SW 1271 (cell line): ENCODE results near the gene DUSP6.

Experiments
- DNase-seq, 2 experiments: peaks; one replicate each; lab custom pipeline; 2025; lab: John Stamatoyannopoulos, UW

Gene DUSP6, protein sequence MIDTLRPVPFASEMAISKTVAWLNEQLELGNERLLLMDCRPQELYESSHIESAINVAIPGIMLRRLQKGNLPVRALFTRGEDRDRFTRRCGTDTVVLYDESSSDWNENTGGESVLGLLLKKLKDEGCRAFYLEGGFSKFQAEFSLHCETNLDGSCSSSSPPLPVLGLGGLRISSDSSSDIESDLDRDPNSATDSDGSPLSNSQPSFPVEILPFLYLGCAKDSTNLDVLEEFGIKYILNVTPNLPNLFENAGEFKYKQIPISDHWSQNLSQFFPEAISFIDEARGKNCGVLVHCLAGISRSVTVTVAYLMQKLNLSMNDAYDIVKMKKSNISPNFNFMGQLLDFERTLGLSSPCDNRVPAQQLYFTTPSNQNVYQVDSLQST

DNA sequence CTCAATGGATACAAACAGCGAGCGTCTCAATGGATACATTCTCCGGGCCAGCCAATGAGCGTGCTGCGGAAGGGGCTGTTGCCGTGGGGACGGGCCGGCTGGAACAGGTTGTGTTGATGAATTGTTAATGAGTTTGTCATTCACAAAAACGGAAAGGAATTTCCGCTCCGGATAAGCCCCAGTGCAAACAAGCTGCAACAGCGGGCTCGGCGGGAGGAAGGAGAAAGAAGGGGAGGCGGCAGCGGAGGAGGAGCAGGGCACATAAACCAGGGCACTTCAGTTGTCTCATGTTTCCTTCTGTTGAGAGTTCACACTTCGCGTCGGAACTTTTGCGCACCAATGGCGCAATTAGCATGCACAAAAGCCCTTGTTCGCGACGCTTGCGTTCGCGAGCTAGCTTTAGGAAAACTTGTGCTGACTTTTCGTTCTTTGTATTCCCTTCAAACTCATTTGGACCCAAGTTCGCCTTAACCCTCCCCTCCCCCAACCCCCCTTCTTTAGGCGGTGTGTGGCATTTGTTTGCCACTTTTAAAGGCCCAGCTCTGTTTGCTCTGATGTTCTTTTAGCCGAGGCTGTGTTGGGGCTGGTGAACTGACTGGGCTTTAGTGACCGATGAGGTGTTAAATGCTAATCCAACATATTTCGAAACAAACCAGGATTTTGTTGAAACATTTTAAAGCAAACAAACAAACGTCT is at the start of gene DUSP6:
DUSP6 (minus strand) TSS at position 10 of the 696 bp plus-strand sequence. CDS start 462 bp downstream, outside the sequence.
- DNase-seq, result peak; percentile 98 to 99

DNA sequence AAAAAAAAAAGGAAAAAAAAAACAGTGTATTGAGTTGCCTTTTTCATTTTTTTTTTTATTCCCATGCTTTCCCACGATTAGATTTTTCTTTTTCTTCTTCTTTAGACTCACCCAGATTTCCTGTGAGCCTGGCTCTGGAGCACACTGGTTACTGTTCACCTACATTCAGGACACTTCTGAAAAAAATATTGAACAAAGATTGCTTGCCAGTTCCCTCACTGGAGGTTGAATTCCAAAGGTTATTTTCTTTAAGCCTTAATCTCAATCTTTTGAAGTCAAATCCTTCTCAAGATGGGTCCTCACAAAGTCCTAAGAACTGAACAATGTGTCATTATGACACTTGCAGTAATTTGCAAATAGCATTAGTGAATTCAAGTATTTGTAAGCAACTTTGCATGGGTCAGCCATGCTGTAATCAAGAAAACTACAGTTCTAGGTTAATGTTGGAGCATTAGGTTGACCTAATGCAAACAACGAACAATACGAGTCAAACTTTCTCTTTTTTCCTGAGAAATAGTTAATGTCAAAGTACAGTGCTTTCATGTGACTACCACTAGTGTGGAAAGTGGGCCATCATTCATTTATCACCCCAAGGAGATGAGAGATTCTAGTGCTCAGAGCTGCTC is 49.2 kb upstream of the DUSP6 start:
- no peak for DNase-seq

DNA sequence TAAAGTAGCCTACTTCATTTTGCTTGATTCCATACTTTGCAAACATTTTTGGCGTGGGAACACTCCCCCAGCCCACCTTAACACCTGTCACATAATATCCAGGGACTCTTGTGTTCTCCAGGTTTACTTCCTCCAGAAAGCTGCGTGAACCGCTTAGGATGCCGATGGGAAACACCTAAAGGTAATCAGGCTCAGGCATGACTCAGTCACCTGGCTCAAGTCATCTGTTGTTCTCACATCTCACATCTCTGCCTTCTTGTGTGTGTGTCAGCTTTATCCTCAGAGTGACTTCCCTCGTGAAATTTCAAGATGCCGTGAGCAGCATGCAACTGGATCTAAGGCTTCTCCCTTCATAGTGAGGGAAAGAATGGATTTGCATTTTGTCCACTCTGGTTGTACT is 48.1 kb upstream of the DUSP6 start:
- DNase-seq, result no peak

DNA sequence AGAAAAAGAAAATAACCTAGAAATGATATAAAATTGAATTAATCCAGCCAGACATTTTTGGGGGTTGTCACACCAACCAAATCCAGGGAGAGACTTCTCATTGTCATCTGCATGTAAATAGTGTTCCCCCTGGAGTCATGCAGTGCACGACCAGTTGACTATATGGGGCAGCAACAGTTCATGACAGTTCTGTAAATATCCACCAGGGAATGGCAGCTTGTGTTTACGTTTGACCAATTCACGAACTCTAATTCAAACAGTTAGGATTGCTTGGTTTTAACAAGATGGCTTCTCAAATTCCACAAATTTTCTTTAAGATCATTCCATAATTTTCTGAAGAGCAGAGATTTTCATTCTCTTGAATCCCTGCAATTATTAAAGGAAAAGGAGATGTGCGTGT is 43.4 kb upstream of the DUSP6 start:
- no peak for DNase-seq

DNA sequence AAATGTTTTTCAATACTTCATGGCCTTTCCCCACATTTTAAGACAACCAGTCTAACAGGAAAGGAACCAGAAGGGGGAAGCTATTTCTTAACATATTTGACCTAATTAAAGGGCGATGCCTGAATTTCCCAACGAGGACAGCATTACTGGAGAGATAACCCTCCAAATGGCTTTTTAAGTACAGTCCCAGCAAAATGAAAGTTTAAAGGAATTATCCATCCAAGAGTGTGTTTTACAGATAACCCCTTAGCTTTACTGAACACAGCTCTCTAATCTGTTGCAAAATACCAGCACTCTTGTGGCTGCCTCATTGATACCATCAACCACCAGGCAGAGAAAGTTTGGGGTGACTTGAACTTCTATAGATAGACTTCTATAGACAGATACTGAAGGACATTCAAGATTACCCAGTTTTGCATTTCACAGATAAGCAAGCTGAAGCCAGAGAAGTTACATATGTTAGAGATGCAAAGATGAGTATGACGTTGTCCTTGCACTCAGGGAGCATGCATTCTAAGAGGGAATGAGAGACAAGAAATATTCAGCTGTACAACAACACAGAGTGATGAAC is 41.3 kb upstream of the DUSP6 start:
- no peak for DNase-seq

DNA sequence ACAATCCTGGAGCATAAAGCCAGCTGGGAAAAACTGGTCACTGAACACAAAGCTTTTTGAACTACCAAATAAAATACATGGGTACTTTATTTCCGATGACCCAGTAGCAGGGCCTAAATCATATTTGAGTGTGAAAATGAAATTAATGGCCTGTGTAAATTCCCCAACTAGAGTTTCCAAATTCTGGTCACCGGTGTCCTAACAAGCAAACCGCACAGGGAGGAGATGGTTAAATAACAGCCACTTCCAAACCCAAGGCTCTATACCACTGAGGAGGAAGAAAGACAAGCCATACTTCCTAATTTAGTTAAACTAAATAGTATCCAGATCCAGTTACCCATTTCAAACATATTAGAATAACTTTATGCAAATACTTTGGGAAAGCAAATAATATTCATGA is 40.1 kb upstream of the DUSP6 start:
- no peak for DNase-seq

DNA sequence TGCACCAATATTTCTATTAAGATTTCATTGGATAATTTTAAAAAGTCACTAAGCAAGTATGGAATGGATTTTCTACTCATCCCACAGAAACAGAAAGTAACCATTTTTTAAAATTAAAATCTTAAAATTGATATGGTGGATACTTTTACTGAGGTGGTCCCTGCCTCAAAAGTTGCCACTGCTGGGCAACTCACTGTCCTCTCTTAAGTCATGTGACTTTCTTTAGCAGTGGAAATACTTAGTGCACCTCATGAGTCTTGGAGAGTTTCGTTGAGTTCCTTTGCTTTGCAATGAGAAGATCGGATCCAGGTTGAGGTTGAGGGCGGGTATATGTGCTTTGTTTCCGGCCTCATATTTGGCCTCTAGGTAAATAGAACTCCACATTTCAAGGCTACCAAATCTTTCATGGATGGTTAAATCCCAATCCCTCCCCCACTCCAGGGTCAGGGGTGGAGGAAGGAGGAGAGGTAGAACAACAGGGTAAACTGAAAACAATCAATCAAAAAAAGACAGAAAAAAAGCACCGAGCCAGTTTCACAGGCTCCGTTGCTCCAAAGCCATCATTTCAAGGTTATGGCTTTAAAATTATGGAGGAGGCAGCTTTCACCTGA is 39.5 kb upstream of the DUSP6 start:
- no peak for DNase-seq

DNA sequence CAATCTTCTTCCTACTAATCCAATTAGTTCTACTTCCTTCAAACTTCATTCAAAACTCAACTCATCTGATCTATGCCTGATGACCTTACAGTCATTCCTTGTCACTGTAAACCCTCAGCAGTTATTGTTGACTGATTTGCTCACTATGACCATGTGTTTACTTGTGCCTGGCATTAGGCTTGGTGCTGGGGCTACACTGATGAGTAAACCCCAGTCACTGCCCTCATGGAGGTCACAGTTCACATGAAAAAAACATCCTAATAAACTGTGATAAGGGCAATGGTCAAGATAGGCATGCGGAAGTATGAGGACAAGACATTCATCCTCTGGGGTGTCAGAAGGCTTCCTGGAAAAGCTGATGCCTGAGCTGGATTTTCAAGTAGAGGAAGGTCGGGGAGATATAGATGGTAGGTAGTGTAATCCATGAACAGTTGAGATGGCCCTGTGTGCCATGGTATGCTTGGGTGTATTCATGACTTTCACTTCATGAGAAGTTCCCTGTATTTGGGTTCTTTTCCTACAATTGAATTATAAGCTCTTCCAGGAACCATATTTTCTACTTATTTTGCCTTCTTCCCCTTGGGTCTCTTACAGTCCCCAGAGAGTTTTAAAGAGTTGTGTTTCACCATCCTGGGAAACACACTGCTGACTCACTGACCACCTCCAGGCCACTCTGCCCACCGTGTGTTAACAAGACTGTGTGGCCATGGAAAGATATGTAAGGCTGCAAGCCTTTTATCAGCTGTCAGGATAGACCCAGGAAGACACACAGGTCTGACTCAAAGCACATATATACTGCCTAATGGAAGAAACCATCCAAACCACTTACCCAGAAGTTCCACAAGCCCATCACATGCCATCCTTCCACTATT is 38.7 kb upstream of the DUSP6 start:
- no peak for DNase-seq

DNA sequence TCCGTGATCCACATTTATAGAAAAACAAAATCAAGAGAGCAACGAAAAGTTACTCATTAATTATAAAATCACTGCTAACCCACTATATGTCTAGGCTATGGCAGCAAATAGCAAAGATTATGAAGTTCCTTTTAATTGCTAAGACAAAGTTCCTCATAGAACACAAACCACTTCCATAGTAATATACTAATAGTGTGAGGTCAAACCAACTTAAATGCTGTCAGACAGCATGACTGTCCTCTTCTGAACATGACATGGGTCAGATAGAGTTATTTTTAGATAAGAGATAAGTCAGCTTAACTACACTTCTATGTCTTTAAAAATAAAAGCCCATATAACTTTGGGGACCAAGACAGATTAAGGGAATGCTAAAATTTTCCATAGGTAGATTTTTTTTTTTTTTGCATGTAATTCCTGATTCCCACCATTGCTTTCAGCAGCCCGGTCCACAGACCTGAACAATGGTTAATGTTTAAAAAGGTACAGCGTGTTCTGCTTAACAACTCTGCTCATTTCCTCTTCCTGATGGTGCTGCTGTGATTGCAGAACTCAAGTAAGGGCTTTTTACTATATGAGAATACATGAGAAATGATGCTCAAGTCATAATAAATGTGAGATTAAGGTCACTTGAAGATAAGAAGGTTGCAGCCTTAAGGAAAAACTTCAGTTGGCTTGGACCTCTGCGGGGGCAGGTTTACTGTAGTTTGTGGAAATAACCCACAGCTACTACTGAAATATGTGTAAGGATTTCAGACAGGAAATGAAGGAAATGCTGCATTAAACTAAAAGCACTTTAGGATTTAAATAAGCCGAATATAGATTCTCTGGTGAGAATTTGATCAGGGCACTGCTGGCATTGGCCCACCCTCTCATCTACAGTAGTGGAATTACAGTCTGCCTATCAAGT is 37.7 kb upstream of the DUSP6 start:
- DNase-seq, result no peak

DNA sequence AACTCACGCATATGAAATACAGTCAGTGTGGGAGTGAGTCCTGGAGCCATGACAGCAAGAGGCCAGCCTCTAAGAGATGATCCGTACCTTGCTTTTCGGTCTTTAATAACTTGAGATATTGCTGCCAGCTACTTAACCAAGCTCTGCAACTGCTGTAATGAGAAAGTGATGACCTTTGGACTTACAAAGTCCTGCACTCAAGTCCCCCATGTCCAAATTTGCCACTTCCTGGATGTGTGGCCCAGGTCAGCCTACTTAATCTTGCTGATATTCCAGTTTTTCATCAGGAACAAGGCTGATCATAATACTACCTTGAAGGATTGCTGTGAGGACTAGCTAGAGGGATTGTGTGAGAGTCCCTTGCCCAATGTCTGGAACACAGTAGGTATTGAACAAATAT is 33.8 kb upstream of the DUSP6 start:
- no peak for DNase-seq

DNA sequence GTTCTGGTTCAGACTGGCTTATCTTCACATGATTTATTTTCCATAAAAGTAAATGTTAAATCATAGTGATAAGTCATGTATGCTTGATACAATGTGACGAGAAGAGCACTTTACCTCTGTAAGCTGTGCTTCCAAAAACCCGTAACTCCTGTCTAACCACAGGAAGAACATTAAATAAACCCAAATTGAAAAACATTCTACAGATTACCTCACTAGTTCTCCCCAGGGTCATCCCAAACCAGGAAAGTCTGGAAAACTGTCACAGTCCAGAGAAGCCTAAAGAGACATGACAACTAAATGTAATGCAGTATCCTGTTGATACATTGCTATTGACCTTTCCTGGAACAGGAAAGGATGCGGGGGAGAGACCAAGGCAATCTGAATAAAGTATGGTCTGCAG is 32.5 kb upstream of the DUSP6 start:
- no peak for DNase-seq

DNA sequence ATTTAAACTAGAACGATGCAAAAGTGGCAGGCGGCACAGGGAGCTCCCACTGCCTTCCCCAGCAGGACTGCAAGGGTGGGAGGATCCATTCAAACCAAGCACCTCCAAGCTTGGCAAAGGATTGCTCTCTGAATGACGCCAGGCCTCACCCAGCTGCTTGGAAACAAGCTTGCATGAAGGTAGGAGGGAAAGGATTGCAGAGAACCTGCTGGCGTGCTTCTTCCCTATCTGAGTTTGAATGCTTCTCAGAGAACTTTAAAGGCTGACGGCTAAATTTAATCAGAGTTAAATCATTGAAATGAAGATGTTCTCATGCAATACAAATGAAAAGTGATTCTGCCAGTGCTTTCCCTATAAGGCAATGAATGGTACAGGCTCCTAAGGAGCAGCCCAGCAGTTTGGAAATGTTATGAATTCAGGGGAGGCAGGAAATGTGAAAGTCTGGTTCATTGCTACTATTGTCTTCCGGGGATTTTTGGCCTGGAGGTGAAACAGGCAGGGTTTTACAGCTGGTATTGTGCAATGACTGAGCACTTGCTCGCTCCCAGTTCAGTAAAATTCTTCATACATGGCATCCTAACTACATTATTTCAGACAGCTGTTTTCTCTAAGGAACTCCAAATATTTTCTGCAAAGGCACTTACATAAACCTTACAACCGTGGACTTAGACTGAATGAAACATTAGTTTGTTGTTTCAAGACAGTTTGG is 31.9 kb upstream of the DUSP6 start:
- DNase-seq, result no peak

DNA sequence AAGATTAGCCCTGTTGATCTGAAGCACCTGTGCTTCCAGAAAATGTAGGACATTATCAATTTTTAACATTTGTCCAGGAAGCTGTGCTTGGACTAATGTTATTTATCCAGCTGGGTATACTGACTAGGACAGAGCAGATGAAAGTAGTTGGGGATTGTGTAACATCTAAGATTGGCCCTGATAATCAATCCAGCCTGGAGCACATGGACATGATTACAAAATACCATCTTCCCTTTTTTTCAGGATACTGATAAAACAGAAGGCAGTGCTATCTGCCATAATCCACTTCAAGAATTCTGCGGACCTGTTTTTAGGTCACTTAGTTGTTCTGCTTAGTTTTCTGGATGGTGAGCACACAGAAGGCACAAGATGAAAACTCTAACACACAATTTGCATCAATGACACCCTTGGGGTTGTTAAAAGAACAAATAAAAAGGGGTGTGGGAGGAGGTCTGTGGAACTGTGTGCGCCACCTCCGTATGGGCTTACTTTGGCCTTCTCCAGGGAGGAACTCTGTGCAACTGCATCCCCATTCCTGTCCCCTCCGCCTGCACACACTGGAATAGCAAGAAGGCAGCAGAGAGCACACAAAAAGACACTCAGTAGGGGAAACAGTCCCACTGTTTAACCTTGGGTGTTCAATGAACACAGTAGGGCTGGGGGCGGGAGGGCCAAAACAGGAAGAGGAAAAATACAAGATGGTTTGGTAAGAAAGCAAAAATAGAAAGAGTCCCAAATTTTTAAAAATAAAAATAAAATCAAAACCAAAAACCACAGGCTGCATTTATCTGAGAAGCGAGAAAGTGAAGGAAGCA is 31.1 kb upstream of the DUSP6 start:
- DNase-seq, result no peak

DNA sequence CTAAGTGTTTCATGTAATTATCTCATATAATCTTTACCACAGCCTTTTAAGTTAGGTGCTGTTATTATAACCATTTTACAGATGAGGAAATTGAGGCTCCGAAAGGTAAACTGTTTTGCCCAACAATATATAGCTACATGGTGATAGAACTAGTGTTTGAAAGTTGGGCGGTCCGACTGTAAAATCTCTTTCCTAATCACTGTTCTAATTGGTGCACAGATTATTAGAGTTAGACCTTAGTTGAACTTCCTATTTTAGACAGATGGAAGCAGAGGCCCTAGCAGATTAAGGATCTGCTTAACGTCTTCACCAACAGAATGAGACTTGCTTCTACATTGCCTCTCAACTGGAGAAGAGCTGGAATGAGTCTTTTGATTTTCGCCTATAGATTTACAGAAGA is 30.0 kb upstream of the DUSP6 start:
- DNase-seq, result no peak

DNA sequence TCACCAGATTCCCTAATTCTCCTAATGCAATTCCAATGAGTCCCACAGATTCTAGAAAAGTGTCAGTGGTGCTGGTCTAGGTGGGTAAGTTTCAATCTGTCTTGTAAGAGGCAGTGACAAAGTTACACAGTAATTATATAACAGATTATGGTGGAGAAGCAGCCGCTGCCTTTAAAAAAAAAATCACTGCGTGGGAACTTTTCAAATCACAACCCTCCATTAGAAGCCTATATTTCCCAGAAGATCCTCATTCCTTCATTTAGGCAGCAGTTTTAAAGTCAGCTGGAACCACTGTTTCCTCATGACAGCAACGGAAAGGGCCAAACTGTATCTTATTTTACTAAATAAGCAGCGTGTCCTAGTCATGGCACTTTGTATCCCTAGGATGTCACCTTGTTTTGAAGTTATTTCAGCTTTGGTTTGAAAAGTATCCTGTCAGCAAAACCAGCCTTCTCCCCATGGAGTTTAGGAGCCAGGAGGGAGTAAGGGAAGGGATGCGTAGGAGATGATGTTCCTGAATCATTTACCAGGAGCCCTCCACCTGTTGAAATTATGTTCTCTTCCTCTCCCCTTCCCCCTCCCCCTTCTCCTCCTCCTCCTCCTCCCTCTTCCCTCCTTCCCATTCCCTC is 27.7 kb upstream of the DUSP6 start:
- DNase-seq, result no peak

DNA sequence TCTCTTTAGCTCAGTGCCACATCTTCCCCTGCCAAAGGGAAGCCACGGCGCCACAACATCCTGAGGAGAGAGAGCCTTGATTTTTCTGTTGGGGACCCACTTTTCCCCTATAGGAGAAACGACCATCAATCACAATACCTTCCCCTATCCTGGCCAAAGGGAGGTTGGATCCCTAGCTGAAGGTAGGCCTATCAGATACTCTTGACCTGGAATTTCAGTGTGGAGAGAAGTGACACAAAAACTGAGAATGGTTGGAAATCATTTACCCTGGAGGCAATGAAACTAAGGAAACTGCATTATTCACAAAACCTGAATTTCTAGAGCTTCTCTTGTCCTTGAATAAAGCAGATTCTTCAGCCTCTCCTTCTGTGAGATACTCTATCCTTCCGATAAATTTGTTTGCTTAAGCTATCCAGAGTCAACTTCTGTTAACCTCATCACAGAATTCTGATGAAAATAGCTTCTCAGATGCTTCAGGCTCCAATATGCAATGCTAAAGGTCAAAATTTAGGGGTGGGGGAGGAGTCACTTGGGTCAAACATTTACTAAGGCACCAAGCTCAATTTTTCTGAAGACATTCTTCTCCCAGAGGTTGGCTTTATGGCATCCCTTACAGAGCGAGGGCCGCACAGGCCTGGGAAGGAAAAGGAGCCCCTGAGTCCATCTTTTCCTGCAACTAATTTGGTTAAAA is 27.0 kb upstream of the DUSP6 start:
- no peak for DNase-seq

DNA sequence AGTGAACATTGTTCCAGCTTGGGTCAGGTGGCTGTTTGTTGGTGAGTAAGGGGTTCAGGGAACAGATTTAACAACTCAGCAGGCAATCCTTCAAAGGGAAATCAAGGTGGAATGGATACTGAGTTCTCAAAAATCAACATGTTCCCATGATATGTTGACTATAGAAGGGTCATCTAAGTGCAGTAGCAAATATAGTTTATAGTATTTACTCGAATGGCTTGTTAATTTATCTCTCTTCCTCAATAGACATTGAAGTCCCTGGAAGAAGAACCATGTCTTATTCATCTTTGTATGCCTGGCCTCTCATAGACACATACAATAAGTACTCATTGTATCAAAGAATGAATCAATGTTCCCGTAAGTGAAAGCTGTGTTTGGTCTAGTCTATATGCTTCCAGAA is 24.5 kb upstream of the DUSP6 start:
- DNase-seq, result no peak

DNA sequence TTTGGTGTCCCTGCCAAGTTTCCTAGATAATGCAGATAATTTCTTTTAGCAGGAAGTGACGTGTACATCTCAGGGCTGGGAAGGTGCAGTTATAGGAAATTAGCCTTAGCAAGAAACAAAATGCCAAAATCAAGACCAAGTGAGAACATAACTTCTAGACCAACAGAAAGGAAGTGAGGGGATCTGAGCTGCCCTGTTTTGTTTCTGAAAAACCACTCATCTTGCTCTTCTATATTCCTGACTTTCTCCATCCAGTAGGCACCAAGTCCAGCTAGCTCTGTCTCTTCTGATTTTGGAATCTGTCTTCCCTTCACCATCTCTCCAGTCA is 23.9 kb upstream of the DUSP6 start:
- no peak for DNase-seq
